ENCODE measurements around the gene SOCS7. TPM values are rescaled to one million over a fixed set of nuclear protein-coding genes. Genes with fewer than 3 reads are reported as not detected.

The SOCS7 gene
- polyA plus RNA-seq, 3 donors = 0.14 to 13.2 (median 0.15) TPM

DNA sequence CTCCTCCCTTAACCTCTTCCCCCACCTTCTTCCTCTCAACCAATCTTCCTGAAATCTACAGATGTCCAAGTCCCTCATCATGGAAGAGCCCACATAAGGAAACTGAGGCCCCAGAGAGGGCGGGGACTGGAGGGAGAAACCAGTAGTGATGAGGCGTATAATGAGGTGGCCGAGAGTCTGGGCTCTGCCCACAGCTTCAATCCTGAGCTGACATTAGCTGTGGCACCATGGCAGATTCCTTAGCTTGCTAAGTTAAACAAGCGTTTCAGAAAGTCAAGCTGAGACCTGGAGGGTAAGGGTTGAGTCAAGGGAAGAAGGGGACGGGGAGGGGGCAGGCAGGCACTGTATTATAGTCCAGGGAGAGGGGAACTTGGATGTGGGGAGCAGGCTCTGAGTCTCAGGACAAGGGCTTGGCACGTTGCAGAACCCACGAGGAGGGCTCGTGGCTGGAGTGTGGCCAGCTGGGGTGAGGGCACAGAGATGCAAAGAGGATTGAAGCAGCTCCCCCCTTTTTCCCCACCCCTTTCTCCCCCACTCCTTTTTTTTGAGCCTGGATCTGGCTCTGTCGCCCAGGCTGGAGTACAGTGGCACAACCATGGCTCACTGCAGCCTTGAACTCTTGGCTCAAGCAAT is 89.9 kb downstream of the SOCS7 start:
- no peaks in the 10 kb centered on the region for H3K4me1 ChIP-seq (ENCODE audit: control insufficient read depth in 1 of 2, insufficient read depth in 2 of 2, low read length in 2 of 2)
- no peak for DNase-seq
- peaks cover 5% of the 10 kb centered on the region for H3K4me1 Mint-ChIP-seq
- no peaks in the 10 kb centered on the region for H3K9me3 Mint-ChIP-seq
- TF ChIP-seq, protein P1, sequence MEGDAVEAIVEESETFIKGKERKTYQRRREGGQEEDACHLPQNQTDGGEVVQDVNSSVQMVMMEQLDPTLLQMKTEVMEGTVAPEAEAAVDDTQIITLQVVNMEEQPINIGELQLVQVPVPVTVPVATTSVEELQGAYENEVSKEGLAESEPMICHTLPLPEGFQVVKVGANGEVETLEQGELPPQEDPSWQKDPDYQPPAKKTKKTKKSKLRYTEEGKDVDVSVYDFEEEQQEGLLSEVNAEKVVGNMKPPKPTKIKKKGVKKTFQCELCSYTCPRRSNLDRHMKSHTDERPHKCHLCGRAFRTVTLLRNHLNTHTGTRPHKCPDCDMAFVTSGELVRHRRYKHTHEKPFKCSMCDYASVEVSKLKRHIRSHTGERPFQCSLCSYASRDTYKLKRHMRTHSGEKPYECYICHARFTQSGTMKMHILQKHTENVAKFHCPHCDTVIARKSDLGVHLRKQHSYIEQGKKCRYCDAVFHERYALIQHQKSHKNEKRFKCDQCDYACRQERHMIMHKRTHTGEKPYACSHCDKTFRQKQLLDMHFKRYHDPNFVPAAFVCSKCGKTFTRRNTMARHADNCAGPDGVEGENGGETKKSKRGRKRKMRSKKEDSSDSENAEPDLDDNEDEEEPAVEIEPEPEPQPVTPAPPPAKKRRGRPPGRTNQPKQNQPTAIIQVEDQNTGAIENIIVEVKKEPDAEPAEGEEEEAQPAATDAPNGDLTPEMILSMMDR (IDR thresholded peaks at IDR 0.05) = no peak
- intact Hi-C loops (cut with micrococcal nuclease) = no loop called here
- H3K27me3 ChIP-seq (ENCODE audit: control insufficient read depth in 2 of 2, insufficient read depth in 2 of 2, low read length in 2 of 2) = no peaks in the 10 kb centered on the region
- 81% methylated on average over 5 of the region's 9 CpGs for WGBS (ENCODE audit: insufficient coverage)
- H3K27ac ChIP-seq (ENCODE audit: low read depth in 1 of 2, low read length in 2 of 2) = no peak overlapping the region
- no peaks in the 10 kb centered on the region for H3K36me3 Mint-ChIP-seq
- no peak overlapping the region for H2AFZ ChIP-seq (ENCODE audit: insufficient read depth, low read depth, low read length, poor library complexity, severe bottlenecking)
- no peaks in the 10 kb centered on the region for H3K9me3 ChIP-seq (replicated peaks in 1 of 2; ENCODE audit: control insufficient read depth in 1 of 2, insufficient read depth in 1 of 2, low read length in 2 of 2)
- H4K20me1 ChIP-seq (ENCODE audit: insufficient read depth, low read length) = no peaks in the 10 kb centered on the region
- no peak overlapping the region for H3K4me3 ChIP-seq (replicated peaks in 1 of 3; ENCODE audit: low read depth in 2 of 3, low read length in 3 of 3)
- H3K4me3 Mint-ChIP-seq = no peak overlapping the region
- H3K27ac Mint-ChIP-seq = peak overlapping the region in 1 of 7 donors; percentile 46
- no peaks in the 10 kb centered on the region for H3K79me2 ChIP-seq (ENCODE audit: insufficient read depth, low read length)
- no peak overlapping the region for H3K4me2 ChIP-seq (replicated peaks; ENCODE audit: extremely low read depth, low read length, poor library complexity, severe bottlenecking)
- no peak overlapping the region for H3K9ac ChIP-seq (ENCODE audit: insufficient read depth, low read length, poor library complexity, severe bottlenecking)
- peaks cover 0 to 4% (median 3%) of the 10 kb centered on the region in 3 donors for H3K27me3 Mint-ChIP-seq (ENCODE audit: low read depth in 3 of 3)
- H3K36me3 ChIP-seq (replicated peaks in 1 of 2; ENCODE audit: control insufficient read depth in 1 of 2, insufficient read depth in 2 of 2, low read length in 2 of 2) = no peaks in the 10 kb centered on the region

DNA sequence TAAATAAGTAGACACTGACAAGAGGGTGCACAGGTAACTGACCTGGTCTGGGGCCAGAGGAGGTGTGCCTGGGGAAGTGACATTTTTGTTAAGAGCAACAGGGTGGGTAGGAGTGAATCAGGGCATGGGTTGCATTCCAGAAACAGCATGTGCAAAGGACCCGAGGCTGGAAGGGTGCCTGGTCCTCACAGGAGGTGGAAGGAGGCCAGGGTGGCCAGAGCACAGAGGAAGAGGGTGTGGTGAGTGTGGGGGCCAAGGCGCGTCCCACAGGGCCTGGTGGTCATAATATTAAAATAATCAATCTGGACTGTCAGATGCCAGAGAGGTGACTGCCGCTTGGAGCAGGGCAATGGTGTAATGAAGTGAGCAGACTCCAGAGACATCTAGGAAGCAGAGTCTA is 90.9 kb downstream of the SOCS7 start:
- Histone ChIP-seq H3K36me3 (replicated peaks in 1 of 2; ENCODE audit: control insufficient read depth in 1 of 2, insufficient read depth in 2 of 2, low read length in 2 of 2) (no peaks in the 10 kb centered on the region), H3K4me2 (replicated peaks; ENCODE audit: extremely low read depth, low read length, poor library complexity, severe bottlenecking) (no peak overlapping the region), H2AFZ (ENCODE audit: insufficient read depth, low read depth, low read length, poor library complexity, severe bottlenecking) (no peak overlapping the region), H3K4me1 (ENCODE audit: control insufficient read depth in 1 of 2, insufficient read depth in 2 of 2, low read length in 2 of 2) (no peaks in the 10 kb centered on the region), H4K20me1 (ENCODE audit: insufficient read depth, low read length) (no peaks in the 10 kb centered on the region), H3K4me3 (replicated peaks in 1 of 3; ENCODE audit: low read depth in 2 of 3, low read length in 3 of 3) (no peak overlapping the region), H3K79me2 (ENCODE audit: insufficient read depth, low read length) (no peaks in the 10 kb centered on the region), H3K9me3 (replicated peaks in 1 of 2; ENCODE audit: control insufficient read depth in 1 of 2, insufficient read depth in 1 of 2, low read length in 2 of 2) (no peaks in the 10 kb centered on the region), H3K27ac (ENCODE audit: low read depth in 1 of 2, low read length in 2 of 2) (no peak overlapping the region), H3K27me3 (ENCODE audit: control insufficient read depth in 2 of 2, insufficient read depth in 2 of 2, low read length in 2 of 2) (no peaks in the 10 kb centered on the region), H3K9ac (ENCODE audit: insufficient read depth, low read length, poor library complexity, severe bottlenecking) (no peak overlapping the region)
- Mint-ChIP-seq H3K27me3 (ENCODE audit: low read depth in 3 of 3) (peaks cover 0 to 4% (median 3%) of the 10 kb centered on the region in 3 donors), H3K36me3 (no peaks in the 10 kb centered on the region), H3K4me1 (peaks cover 5% of the 10 kb centered on the region), H3K4me3 (no peak overlapping the region), H3K27ac (no peak overlapping the region), H3K9me3 (no peaks in the 10 kb centered on the region)
- intact Hi-C loops (cut with micrococcal nuclease) = no loop called here
- 78% methylated on average over 2 of the region's 4 CpGs for WGBS (ENCODE audit: insufficient coverage)
- TF ChIP-seq, protein P1 (IDR thresholded peaks at IDR 0.05) = no peak
- DNase-seq = no peak
